ENCODE results near the gene CACNA1I. TPM values are rescaled to one million over a fixed set of nuclear protein-coding genes. Genes with fewer than 3 reads are reported as not detected.
"Not testable (repeated sequence)": the region's sequence is repeated elsewhere in the genome, so short reads cannot be mapped to it uniquely, and the experiment has no call there.

Gene CACNA1I
- total and polyA plus RNA-seq, 4 donors, result 0.16 to 0.33 TPM; not detected in 2

DNA sequence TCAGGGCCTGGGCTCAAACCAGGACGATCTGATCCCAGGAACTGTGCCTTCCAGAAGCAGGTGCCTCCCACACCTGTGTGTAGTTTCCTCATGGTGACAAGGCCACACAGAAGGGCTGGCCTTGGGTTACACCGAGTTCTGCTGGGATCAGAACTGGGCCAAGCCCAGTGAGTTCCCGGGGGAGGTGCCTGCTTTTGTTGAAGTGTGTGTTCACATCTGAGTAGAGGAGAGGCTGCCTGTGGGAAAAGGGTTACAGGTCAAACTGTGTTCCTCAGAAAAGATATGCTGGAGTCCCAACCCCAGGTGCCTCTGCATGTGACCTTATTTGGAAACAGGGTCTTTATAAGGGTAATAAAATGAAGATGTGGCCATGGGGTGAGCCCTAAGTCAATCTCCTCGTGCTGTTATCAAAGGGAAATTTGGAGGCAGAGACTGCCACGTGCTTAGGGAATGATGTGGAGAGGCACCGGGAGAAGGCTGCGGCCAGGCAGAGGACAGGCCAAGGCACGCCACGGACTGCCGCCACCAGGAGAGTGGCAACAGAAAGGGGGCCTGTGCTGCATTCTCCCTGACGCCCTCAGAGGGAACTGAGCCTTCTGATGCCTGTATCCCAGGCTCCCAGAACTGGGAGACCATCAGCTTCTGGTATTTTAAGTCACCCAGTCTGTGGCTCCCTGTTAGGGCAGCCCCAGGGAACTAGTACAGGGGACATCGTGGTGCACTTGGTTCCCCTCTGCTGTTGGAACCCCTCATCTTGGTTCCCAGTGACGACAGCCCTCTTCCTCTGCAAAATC is 158.8 kb downstream of the CACNA1I start:
- intact Hi-C loops (cut with DNase I), result no loop called here
- DNase-seq (no peak), ATAC-seq (ENCODE audit: low FRiP score) (no peak)
- Histone ChIP-seq H3K27ac (ENCODE audit: low read depth in 1 of 2, low read length in 2 of 2) (no peak overlapping the region), H3K9me3 (ENCODE audit: control insufficient read depth, low read length) (peaks cover 3% of the 10 kb centered on the region), H3K27me3 (ENCODE audit: control insufficient read depth in 1 of 2, insufficient read depth in 2 of 2, low read length in 1 of 2) (no peaks in the 10 kb centered on the region), H3K36me3 (ENCODE audit: control insufficient read depth in 1 of 2, insufficient read depth in 2 of 2, low read length in 1 of 2) (no peaks in the 10 kb centered on the region), H3K4me3 (ENCODE audit: low read length in 2 of 2) (no peak overlapping the region), H3K4me1 (ENCODE audit: control insufficient read depth in 1 of 2, insufficient read depth in 2 of 2, low read length in 2 of 2) (no peaks in the 10 kb centered on the region)
- 66 to 67% methylated on average over 13 of the region's 13 CpGs for WGBS, 2 donors

DNA sequence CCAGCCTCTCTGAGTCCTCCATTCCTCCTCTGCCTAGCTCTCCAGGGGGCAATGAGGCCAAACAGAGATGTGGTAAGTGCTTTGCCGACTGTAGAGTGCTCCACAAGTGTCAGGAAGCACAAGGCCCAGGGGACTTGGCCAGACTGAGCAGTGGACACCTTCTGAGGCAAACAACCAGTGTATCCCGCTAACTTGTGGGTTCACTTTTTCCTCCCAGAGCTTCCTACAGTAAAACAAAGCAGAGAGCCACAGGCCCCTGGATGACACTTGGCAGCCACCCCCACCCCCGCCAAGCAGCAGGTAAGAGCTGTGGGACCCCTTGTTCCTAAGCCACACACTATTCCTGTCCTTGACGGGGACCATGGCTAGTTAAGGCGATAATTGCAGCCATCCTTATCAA is 160.9 kb downstream of the CACNA1I start:
- H3K9me3 ChIP-seq (ENCODE audit: control insufficient read depth, low read length), result peaks cover 3% of the 10 kb centered on the region
- H3K4me1 ChIP-seq (ENCODE audit: control insufficient read depth in 1 of 2, insufficient read depth in 2 of 2, low read length in 2 of 2), result no peaks in the 10 kb centered on the region
- no peak for ATAC-seq (ENCODE audit: low FRiP score)
- no peaks in the 10 kb centered on the region for H3K27me3 ChIP-seq (ENCODE audit: control insufficient read depth in 1 of 2, insufficient read depth in 2 of 2, low read length in 1 of 2)
- intact Hi-C loops (cut with DNase I), result no loop called here
- no peak overlapping the region for H3K27ac ChIP-seq (ENCODE audit: low read depth in 1 of 2, low read length in 2 of 2)
- H3K4me3 ChIP-seq (ENCODE audit: low read length in 2 of 2), result no peak overlapping the region
- no peaks in the 10 kb centered on the region for H3K36me3 ChIP-seq (ENCODE audit: control insufficient read depth in 1 of 2, insufficient read depth in 2 of 2, low read length in 1 of 2)
- no peak for DNase-seq
- WGBS, 2 donors, result 71 to 83% methylated on average over 5 of the region's 5 CpGs

DNA sequence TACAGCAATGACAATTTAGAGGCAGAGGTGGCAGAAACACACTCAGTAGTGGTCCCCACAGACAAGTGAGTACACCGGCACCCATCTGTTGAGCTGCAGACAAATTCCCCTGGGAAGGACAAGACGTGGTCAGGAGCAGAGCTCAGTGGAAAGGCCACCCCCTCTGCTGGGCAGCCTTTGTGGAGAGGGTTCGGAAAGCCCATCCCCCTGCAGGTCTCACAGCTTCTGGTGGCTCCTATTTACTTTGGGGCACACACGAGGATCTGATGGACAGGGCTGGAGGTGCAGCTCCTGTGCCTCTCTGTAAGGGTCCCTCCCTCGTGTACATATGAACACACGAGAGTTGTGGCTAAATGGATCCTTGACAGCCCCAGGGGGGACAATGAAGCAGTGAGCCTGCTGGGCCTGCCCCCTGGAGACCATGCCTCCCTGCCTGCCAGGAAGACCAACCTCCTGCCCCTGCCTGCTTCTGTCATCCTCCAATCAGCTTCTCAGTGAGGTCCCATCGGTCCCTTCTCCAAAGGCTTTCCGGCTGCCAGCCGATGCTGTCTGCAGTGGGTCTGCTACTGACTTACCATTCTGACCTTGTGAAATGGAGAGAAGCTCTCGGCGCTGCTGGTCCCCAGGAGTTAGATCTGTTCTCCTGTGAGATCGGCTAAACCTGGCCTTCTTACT is 161.5 kb downstream of the CACNA1I start:
- DNase-seq (no peak), ATAC-seq (ENCODE audit: low FRiP score) (no peak)
- Histone ChIP-seq H3K27ac (ENCODE audit: low read depth in 1 of 2, low read length in 2 of 2) (no peak overlapping the region), H3K27me3 (ENCODE audit: control insufficient read depth in 1 of 2, insufficient read depth in 2 of 2, low read length in 1 of 2) (no peaks in the 10 kb centered on the region), H3K4me3 (ENCODE audit: low read length in 2 of 2) (no peak overlapping the region), H3K4me1 (ENCODE audit: control insufficient read depth in 1 of 2, insufficient read depth in 2 of 2, low read length in 2 of 2) (no peaks in the 10 kb centered on the region), H3K9me3 (ENCODE audit: control insufficient read depth, low read length) (peaks cover 3% of the 10 kb centered on the region), H3K36me3 (ENCODE audit: control insufficient read depth in 1 of 2, insufficient read depth in 2 of 2, low read length in 1 of 2) (no peaks in the 10 kb centered on the region)
- intact Hi-C loops (cut with DNase I), result no loop called here
- WGBS, 2 donors, result 21 to 32% methylated on average over 12 of the region's 12 CpGs

DNA sequence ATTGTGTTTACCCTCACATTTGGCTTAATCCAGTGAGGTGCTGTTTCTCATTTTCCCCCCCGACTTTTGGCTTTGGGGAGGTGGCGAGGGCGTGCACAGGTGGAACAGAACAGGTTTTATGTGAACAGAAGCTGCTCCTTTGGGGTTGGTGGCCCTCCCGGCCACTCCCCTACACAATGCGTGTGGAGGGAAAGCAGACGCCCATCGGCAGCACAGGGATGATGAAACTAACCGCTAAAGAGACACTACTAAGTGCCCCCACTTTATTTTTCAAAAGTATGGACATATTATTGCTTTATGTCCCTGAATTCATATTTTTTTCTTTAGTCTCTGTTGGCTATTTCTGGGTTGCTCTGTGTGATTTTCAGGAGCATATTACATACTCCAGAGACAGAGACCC is 162.1 kb downstream of the CACNA1I start:
- no peaks in the 10 kb centered on the region for H3K4me1 ChIP-seq (ENCODE audit: control insufficient read depth in 1 of 2, insufficient read depth in 2 of 2, low read length in 2 of 2)
- H3K27ac ChIP-seq (ENCODE audit: low read depth in 1 of 2, low read length in 2 of 2), result no peak overlapping the region
- H3K27me3 ChIP-seq (ENCODE audit: control insufficient read depth in 1 of 2, insufficient read depth in 2 of 2, low read length in 1 of 2), result no peaks in the 10 kb centered on the region
- H3K36me3 ChIP-seq (ENCODE audit: control insufficient read depth in 1 of 2, insufficient read depth in 2 of 2, low read length in 1 of 2), result no peaks in the 10 kb centered on the region
- ATAC-seq (ENCODE audit: low FRiP score), result no peak
- DNase-seq, result no peak
- H3K9me3 ChIP-seq (ENCODE audit: control insufficient read depth, low read length), result peaks cover 3% of the 10 kb centered on the region
- no peak overlapping the region for H3K4me3 ChIP-seq (ENCODE audit: low read length in 2 of 2)
- intact Hi-C loops (cut with DNase I), result no loop called here
- 75 to 80% methylated on average over 8 of the region's 8 CpGs for WGBS, 2 donors

DNA sequence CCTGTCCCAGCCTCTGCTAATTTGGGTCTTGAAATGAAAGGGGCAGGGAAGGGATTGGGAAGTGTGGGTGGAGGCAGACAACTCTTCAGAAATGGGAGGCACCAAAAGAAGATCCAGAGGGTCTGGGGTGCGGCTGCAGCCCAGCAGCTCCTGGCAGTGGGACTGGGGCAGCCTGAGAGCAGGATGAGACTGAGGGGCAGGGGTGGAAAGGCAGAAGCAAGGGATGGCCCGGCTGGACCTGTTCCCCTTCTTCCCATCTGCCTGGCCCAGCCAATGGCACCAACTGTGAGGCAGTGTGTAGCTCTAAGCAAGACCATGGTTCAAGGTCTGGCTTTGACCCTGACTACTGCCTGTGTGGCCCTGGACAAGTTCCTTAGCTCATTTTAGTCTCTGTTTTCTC is 162.6 kb downstream of the CACNA1I start:
- Histone ChIP-seq H3K36me3 (ENCODE audit: control insufficient read depth in 1 of 2, insufficient read depth in 2 of 2, low read length in 1 of 2) (no peaks in the 10 kb centered on the region), H3K27me3 (ENCODE audit: control insufficient read depth in 1 of 2, insufficient read depth in 2 of 2, low read length in 1 of 2) (no peaks in the 10 kb centered on the region), H3K9me3 (ENCODE audit: control insufficient read depth, low read length) (peaks cover 3% of the 10 kb centered on the region), H3K4me1 (ENCODE audit: control insufficient read depth in 1 of 2, insufficient read depth in 2 of 2, low read length in 2 of 2) (no peaks in the 10 kb centered on the region), H3K4me3 (ENCODE audit: low read length in 2 of 2) (no peak overlapping the region), H3K27ac (ENCODE audit: low read depth in 1 of 2, low read length in 2 of 2) (no peak overlapping the region)
- intact Hi-C loops (cut with DNase I), result no loop called here
- ATAC-seq (ENCODE audit: low FRiP score), result no peak
- no peak for DNase-seq
- 76 to 79% methylated on average over 2 of the region's 2 CpGs for WGBS, 2 donors

DNA sequence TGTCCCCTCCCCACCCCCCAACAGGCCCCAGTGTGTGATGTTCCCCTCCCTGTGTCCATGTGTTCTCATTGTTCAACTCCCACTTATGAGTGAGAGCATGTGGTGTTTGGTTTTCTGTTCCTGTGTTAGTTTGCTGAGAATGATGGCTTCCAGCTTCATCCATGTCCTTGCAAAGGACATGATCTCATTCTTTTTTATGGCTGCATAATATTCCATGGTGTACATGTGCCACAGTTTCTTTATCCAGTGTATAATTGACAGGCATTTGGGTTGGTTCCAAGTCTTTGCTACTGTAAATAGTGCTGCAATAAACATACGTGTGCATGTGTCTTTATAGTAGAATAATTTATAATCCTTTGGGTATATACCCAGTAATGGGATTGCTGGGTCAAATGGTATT is 163.5 kb downstream of the CACNA1I start:
- H3K9me3 ChIP-seq (ENCODE audit: control insufficient read depth, low read length); intact Hi-C loops (cut with DNase I); H3K36me3 ChIP-seq (ENCODE audit: control insufficient read depth in 1 of 2, insufficient read depth in 2 of 2, low read length in 1 of 2); H3K4me3 ChIP-seq (ENCODE audit: low read length in 2 of 2); H3K27me3 ChIP-seq (ENCODE audit: control insufficient read depth in 1 of 2, insufficient read depth in 2 of 2, low read length in 1 of 2); H3K27ac ChIP-seq (ENCODE audit: low read depth in 1 of 2, low read length in 2 of 2); DNase-seq; ATAC-seq (ENCODE audit: low FRiP score); H3K4me1 ChIP-seq (ENCODE audit: control insufficient read depth in 1 of 2, insufficient read depth in 2 of 2, low read length in 2 of 2): not testable (repeated sequence)
- WGBS, 2 donors, result 70 to 75% methylated on average over 1 of the region's 1 CpG

DNA sequence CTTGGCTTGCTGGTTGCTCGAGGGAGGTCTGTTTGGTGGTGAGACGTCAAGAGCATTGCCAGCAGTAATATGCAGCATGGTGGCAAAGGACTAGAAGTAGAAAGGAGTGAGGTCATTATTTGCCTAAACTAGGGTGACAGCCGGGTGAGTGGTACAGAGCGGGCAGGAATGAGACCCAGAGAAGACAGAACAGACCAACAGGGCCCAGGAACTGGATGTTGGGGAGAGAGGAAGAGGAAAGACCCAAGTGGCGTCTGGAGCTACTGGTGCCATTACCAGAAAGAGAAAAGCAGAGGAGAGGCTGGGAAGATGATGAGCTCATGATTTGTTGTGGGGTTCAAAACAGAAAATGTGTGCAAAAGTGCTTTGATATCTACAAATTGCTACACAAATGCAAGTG is 164.3 kb downstream of the CACNA1I start:
- Histone ChIP-seq H3K27me3 (ENCODE audit: control insufficient read depth in 1 of 2, insufficient read depth in 2 of 2, low read length in 1 of 2) (no peaks in the 10 kb centered on the region), H3K9me3 (ENCODE audit: control insufficient read depth, low read length) (peaks cover 3% of the 10 kb centered on the region)

DNA sequence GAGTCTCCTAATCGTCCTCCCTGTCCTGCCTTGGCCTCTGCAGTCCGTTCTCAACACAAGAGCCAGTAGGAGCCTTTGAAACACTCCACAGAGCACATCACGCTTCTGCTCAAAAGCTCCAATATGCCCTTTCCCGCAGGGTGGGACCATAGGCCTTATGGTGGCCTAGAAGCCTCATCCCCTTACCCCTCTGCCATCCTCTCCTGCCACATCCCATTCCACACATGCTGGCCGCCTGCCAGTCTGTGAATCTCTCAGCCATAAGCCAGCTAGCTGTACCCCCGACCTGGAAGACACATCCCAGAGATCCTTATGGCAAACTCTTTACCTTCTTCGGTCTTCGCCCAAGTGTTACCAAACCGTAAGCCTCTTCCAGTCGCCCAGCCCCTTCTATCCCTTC is 165.2 kb downstream of the CACNA1I start:
- no peak for DNase-seq
- H3K36me3 ChIP-seq (ENCODE audit: control insufficient read depth in 1 of 2, insufficient read depth in 2 of 2, low read length in 1 of 2), result no peaks in the 10 kb centered on the region

More for the DNA sequence above, 164.3 kb downstream of the CACNA1I start:
- WGBS, 2 donors, result 74 to 77% methylated on average over 5 of the region's 5 CpGs
- Histone ChIP-seq H3K4me3 (ENCODE audit: low read length in 2 of 2) (no peak overlapping the region), H3K27ac (ENCODE audit: low read depth in 1 of 2, low read length in 2 of 2) (no peak overlapping the region), H3K4me1 (ENCODE audit: control insufficient read depth in 1 of 2, insufficient read depth in 2 of 2, low read length in 2 of 2) (no peaks in the 10 kb centered on the region), H3K36me3 (ENCODE audit: control insufficient read depth in 1 of 2, insufficient read depth in 2 of 2, low read length in 1 of 2) (no peaks in the 10 kb centered on the region)
- DNase-seq (no peak), ATAC-seq (ENCODE audit: low FRiP score) (no peak)
- intact Hi-C loops (cut with DNase I), result no loop called here

DNA sequence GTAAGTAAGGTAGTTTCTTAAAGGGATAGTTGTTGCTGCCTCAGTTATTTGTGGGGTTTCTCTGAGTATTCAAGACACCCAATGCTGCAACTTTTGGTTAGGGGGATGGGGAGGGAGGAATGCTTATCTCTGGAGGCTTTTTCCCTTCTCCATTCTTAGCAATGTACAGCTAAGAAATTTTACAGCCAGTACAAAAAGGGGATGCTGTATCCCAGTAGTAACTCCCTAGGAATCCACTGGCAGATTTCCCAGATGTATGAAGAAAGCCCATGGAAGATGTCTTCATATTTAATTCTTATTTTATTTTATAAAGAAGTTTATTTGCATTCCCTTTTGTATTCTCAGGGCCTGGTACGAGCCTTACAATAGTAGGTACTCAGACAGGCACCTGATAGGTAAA is 168.2 kb downstream of the CACNA1I start:
- H3K36me3 ChIP-seq (ENCODE audit: control insufficient read depth in 1 of 2, insufficient read depth in 2 of 2, low read length in 1 of 2), result no peaks in the 10 kb centered on the region
- no peak overlapping the region for H3K27ac ChIP-seq (ENCODE audit: low read depth in 1 of 2, low read length in 2 of 2)
- no peak overlapping the region for H3K4me3 ChIP-seq (ENCODE audit: low read length in 2 of 2)
- no peaks in the 10 kb centered on the region for H3K4me1 ChIP-seq (ENCODE audit: control insufficient read depth in 1 of 2, insufficient read depth in 2 of 2, low read length in 2 of 2)
- H3K9me3 ChIP-seq (ENCODE audit: control insufficient read depth, low read length), result no peaks in the 10 kb centered on the region
- 72 to 80% methylated on average over 1 of the region's 1 CpG for WGBS, 2 donors
- ATAC-seq (ENCODE audit: low FRiP score) (no peak), DNase-seq (no peak)
- no peaks in the 10 kb centered on the region for H3K27me3 ChIP-seq (ENCODE audit: control insufficient read depth in 1 of 2, insufficient read depth in 2 of 2, low read length in 1 of 2)
- intact Hi-C loops (cut with DNase I), result no loop called here

More for the DNA sequence above, 165.2 kb downstream of the CACNA1I start:
- H3K9me3 ChIP-seq (ENCODE audit: control insufficient read depth, low read length), result peaks cover 3% of the 10 kb centered on the region
- no peak overlapping the region for H3K4me3 ChIP-seq (ENCODE audit: low read length in 2 of 2)
- H3K27me3 ChIP-seq (ENCODE audit: control insufficient read depth in 1 of 2, insufficient read depth in 2 of 2, low read length in 1 of 2), result no peaks in the 10 kb centered on the region
- no peaks in the 10 kb centered on the region for H3K4me1 ChIP-seq (ENCODE audit: control insufficient read depth in 1 of 2, insufficient read depth in 2 of 2, low read length in 2 of 2)
- no peak overlapping the region for H3K27ac ChIP-seq (ENCODE audit: low read depth in 1 of 2, low read length in 2 of 2)
- ATAC-seq (ENCODE audit: low FRiP score), result no peak
- 79 to 81% methylated on average over 10 of the region's 10 CpGs for WGBS, 2 donors
- intact Hi-C loops (cut with DNase I), result no loop called here
